Femur (tissue), 1 donor: ENCODE measurements around the gene TEPSIN.
"Not testable (repeated sequence)": the region's sequence is repeated elsewhere in the genome, so short reads cannot be mapped to it uniquely, and the experiment has no call there.

Source experiments
- DNase-seq: peaks from one replicate; pipeline ENCODE4 v3.0.0-alpha.2; 2017

Gene TEPSIN

GRCh38 chr17:81235822-81236740 lies 2.8 kb downstream of the TEPSIN start:
- DNase-seq: no peak

GRCh38 chr17:81234940-81235821 lies 3.7 kb downstream of the TEPSIN start:
- no peak for DNase-seq

GRCh38 chr17:81234506-81234855 lies 4.4 kb downstream of the TEPSIN start:
- DNase-seq: no peak

- DNase-seq: no peak
These were observed 4.9 kb downstream of the TEPSIN start for GRCh38 chr17:81233811-81234505.

- DNase-seq: no peak
These were observed 5.5 kb downstream of the TEPSIN start for GRCh38 chr17:81233316-81233715.

- DNase-seq: no peak
These were observed 6.1 kb downstream of the TEPSIN start for GRCh38 chr17:81232616-81233241.

- DNase-seq: no peak
These were observed 6.9 kb downstream of the TEPSIN start for GRCh38 chr17:81231766-81232581.

- no peak for DNase-seq
These were observed 7.7 kb downstream of the TEPSIN start for GRCh38 chr17:81231121-81231645.

- DNase-seq: no peak
These were observed 8.6 kb downstream of the TEPSIN start for GRCh38 chr17:81230043-81230820.

- DNase-seq: no peak
These were observed 9.3 kb downstream of the TEPSIN start for GRCh38 chr17:81229666-81229920.

- DNase-seq: no peak
These were observed 9.8 kb downstream of the TEPSIN start for GRCh38 chr17:81228834-81229665.

- DNase-seq: no peak
These were observed 10.4 kb downstream of the TEPSIN start for GRCh38 chr17:81228420-81228819.

- DNase-seq: not testable (repeated sequence)
These were observed 11.2 kb downstream of the TEPSIN start for GRCh38 chr17:81227630-81228029.

- no peak for DNase-seq
These were observed 15.1 kb downstream of the TEPSIN start for GRCh38 chr17:81223762-81224130.

- peak; percentile 99 for DNase-seq
These were observed 15.7 kb downstream of the TEPSIN start, which contains the start of gene CEP131 for GRCh38 chr17:81222906-81223761. Gene CEP131, minus strand, starts transcription at chr17:81222965. Its CDS starts 2,909 bp downstream, at chr17:81220056.

- DNase-seq: no peak
These were observed 16.3 kb downstream of the TEPSIN start for GRCh38 chr17:81222620-81222905.

- no peak for DNase-seq
These were observed 16.8 kb downstream of the TEPSIN start for GRCh38 chr17:81221842-81222619.

- DNase-seq: no peak
These were observed 17.4 kb downstream of the TEPSIN start for GRCh38 chr17:81221371-81221841.
